WERI-Rb-1 (cell line): ENCODE results near the gene STK40.

Experiments used
- DNase-seq: peaks from one replicate; pipeline ENCODE4 v3.0.0-alpha.2; 2020
- H3K27ac ChIP-seq: fragments of 250-450 bp; sonication (Bioruptor Pico); 2 replicates; pipeline ENCODE4 v1.5.1; 2020; ENCODE audit warnings: mild to moderate bottlenecking, moderate library complexity
- H3K27me3 ChIP-seq: fragments of 250-450 bp; sonication (Bioruptor Pico); 2 replicates; pipeline ENCODE4 v1.5.1; 2021; ENCODE audit warnings: mild to moderate bottlenecking, low read depth, moderate library complexity; ENCODE audit not compliant: insufficient read depth, severe bottlenecking
- H3K36me3 ChIP-seq: fragments of 250-450 bp; sonication (Bioruptor Pico); 2 replicates; pipeline ENCODE4 v1.5.1; 2020; ENCODE audit warnings: mild to moderate bottlenecking, moderate library complexity
- H3K4me3 ChIP-seq: 2 replicates; pipeline ENCODE4 v1.5.1; 2011; ENCODE audit warnings: low read depth, mild to moderate bottlenecking, control low read depth, low read length
- H3K9me3 ChIP-seq: fragments of 250-450 bp; sonication (Bioruptor Pico); 2 replicates; pipeline ENCODE4 v1.5.1; 2021; ENCODE audit warnings: mild to moderate bottlenecking, moderate library complexity; ENCODE audit not compliant: severe bottlenecking
- CTCF ChIP-seq: IDR thresholded peaks from 2 replicates; pipeline ENCODE4 v1.5.1; 2011; ENCODE audit warnings: low read depth, mild to moderate bottlenecking, control low read depth, inconsistent platforms, low read length

Gene STK40

GRCh38 chr1:36385410-36386264 is at the start of gene STK40:
Gene STK40, minus strand, starts transcription at chr1:36385924. Its CDS starts 24,592 bp downstream, at chr1:36361332.
- no peaks in the 10 kb centered on the region for H3K27me3 ChIP-seq
- peak within 1 kb of the TSS; percentile 95 for H3K4me3 ChIP-seq
- TF ChIP-seq CTCF, result no peak
- no peaks in the 10 kb centered on the region for H3K9me3 ChIP-seq
- DNase-seq, result peak; percentile 98
- H3K36me3 ChIP-seq, result peaks cover 3% of the 10 kb centered on the region; the same call in 1 of the 2 replicates
- H3K27ac ChIP-seq, result peak within 1 kb of the TSS; percentile 91

- Histone ChIP-seq H3K4me3 (no peak overlapping the region), H3K9me3 (no peaks in the 10 kb centered on the region), H3K27ac (no peak overlapping the region), H3K36me3 (no peaks in the 10 kb centered on the region; the same call in 1 of the 2 replicates), H3K27me3 (no peaks in the 10 kb centered on the region)
- TF ChIP-seq CTCF, result no peak
- DNase-seq, result no peak
Observed at GRCh38 chr1:36433102-36433501, 47.4 kb upstream of the STK40 start.

- H3K36me3 ChIP-seq, result no peaks in the 10 kb centered on the region; the same call in 1 of the 2 replicates
- no peak for TF ChIP-seq CTCF
- H3K27ac ChIP-seq, result no peak overlapping the region
- no peak overlapping the region for H3K4me3 ChIP-seq
- DNase-seq, result no peak
- H3K27me3 ChIP-seq, result no peaks in the 10 kb centered on the region
- H3K9me3 ChIP-seq, result no peaks in the 10 kb centered on the region
Observed at GRCh38 chr1:36432616-36433015, 46.9 kb upstream of the STK40 start.

- Histone ChIP-seq H3K4me3 (no peak overlapping the region), H3K27me3 (no peaks in the 10 kb centered on the region), H3K36me3 (no peaks in the 10 kb centered on the region), H3K27ac (no peak overlapping the region), H3K9me3 (no peaks in the 10 kb centered on the region)
- no peak for TF ChIP-seq CTCF
- DNase-seq, result no peak
Observed at GRCh38 chr1:36425791-36426190, 40.1 kb upstream of the STK40 start.

GRCh38 chr1:36421649-36422048 is 35.9 kb upstream of the STK40 start:
- Histone ChIP-seq H3K36me3 (no peaks in the 10 kb centered on the region), H3K4me3 (no peak overlapping the region), H3K27me3 (no peaks in the 10 kb centered on the region), H3K27ac (peak overlapping the region; percentile 55), H3K9me3 (no peaks in the 10 kb centered on the region)
- no peak for DNase-seq
- no peak for TF ChIP-seq CTCF

- peak overlapping the region; percentile 55; the same call in 1 of the 2 replicates for H3K27ac ChIP-seq
Observed at GRCh38 chr1:36420836-36421317, 35.2 kb upstream of the STK40 start.

More at GRCh38 chr1:36420836-36421317, 35.2 kb upstream of the STK40 start:
- Histone ChIP-seq H3K36me3 (no peaks in the 10 kb centered on the region), H3K27me3 (no peaks in the 10 kb centered on the region), H3K4me3 (no peak overlapping the region), H3K9me3 (no peaks in the 10 kb centered on the region)
- peak; percentile 91 for DNase-seq
- TF ChIP-seq CTCF, result peak; percentile 98
